Measurements from ENCODE around the gene DCP1B.

Gene DCP1B

DNA sequence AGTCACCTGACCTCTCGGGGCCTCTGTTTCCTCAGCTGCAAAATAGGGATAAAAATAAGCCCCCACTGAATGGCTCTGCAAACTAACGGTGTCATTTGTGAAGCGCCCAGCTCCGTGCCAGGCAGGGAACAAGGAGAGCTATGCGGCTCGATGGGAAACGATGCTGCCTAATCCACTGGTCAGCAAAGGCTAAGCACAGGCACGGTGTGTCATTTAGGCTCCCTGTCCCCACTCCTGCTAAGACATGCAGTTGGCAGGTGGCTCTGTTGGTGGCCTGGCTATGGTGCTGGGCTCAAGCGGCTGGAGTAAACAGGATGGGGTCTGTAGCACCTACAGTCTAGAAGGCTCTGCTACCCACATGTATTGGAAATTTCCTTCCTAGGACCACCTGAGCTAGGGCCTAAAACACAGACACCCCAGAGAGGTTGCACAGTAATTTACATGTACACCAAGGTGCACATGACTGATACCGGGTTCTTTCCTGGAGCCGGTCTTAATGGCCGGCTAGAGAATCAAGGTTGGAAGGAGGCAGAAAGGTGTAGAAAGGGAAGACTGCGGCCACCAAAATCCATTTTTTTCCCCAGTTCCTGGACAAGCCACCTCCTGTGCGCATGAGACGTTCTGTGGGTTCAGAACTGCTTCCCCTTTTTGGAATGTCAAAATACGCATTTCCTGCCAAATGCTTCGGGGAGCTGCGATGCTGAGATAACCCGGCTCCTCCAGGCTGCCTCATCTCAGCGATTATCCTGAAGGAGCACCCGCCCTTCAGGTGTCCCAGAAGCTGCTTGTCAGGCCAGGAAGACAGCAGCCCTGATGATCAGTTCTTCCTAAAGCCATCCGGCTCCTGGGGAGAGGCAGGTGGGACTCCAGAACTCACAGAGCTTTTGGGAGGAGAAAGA is 86.8 kb downstream of the DCP1B start:
- no peak for DNase-seq

DNA sequence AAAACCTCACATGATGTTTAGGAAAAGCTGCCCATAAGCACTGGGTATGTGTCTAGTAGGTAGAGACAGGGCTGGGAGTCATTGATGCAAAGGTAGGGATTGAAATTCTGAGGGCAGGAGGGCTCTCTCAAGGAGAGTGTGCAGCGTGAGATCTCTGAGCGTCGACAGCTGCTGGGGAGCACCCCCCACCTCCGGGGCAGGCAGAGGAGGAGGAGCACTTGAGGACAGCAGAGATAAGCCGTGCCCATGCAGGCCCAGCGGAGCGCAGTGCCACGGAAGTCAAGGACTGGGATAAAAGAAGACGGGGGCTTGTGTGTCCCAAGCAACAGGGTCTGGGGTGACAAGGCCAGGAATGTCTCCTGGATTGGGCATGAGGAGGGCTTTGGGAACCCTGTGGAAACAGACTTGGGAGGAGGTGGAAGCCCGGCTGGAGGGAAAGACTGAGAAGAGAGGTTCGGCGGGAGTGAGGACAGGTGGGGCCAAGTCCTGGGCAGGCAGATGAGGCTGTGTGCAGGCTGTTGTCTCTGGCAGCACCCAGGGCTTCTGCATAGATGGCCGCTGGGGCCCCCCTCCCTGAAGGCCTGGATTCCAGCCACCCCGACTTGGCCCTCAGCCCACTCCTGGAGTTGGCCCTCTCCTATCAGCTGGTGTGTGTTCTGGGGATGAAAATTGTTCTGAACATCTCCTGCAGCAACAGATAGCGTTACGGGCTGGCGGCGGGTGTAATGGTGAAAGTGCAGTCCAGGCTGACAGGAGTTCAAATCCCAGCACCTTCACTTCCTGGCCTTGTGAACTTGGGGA is 87.7 kb downstream of the DCP1B start:
- DNase-seq = no peak

DNA sequence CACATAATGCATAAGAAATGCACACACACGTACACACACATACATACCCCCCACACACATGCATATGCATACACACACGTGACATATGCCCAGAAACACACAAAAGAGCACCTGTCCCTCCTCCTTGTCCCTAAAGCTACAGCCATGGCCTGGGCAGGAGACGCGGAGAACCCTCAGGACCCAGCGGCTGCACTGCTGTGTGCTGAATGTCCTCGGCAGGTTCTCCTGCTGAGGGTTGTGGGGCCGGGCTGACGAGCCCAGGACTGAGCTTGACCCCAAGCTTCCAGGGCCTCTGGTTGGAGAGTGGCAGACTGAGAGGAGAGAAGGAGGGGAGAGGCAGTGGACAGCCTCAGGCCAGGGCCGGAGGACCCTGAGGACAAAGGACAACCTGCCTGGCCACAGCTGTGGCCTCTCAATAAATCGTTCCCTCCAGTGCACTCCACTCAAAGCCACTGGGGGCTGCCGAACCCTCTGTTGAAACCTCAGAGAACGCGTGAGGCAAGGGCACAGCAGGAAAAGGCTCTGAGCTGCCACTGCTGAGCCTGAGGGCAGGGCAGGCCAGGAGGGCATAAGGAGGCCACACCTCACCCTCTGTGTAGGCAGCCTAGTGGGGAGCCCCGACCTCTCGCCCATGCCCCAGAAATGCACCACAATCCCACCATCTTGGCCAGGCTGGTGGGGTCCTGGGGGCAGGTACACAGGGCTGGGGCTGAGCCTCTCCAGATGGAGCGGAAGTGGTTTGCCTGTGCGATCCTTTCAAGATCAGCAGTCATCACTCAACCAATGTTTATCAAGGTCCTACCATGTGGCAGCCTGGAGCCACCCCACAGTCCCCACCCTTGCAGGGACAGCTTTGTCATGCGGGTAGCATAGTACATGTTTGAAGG is 88.9 kb downstream of the DCP1B start:
- no peak for DNase-seq

DNA sequence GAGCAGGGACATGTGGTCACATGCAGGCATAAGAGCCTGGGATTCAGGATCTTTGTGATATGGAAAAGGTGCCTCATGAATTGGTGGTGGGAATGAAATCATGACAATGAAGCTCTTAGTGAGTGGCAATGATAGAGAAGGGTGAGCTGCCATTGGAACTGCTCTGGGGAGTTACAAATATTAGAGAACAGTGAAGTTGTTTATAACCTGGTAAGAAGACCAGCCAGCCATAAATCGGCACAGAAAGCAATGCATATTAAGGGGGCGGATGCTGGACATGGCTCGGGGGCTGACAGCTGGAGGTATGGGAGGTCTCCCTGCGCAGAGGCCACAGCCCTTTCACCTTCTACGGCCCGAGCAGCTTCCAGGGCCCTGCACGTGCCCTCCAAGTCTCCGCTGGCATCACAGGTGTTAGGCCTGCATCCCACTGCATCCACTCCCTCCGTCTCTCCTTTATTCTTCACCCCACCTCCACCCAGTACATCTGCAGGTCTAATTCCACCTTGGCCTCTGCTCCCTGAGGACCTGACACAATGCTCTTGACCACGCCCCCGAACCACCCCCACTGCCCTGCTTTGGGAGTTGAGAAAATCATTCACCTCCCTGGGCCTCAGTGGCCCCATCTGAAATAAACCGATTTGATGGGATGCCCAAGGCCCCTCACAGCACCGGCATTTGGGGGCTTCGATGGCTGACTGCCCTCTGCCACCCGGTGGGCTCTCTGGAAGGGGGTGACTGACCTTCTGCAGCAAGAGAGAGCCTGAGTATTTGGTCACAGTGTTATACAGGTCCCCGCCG is 89.9 kb downstream of the DCP1B start:
- no peak for DNase-seq

DNA sequence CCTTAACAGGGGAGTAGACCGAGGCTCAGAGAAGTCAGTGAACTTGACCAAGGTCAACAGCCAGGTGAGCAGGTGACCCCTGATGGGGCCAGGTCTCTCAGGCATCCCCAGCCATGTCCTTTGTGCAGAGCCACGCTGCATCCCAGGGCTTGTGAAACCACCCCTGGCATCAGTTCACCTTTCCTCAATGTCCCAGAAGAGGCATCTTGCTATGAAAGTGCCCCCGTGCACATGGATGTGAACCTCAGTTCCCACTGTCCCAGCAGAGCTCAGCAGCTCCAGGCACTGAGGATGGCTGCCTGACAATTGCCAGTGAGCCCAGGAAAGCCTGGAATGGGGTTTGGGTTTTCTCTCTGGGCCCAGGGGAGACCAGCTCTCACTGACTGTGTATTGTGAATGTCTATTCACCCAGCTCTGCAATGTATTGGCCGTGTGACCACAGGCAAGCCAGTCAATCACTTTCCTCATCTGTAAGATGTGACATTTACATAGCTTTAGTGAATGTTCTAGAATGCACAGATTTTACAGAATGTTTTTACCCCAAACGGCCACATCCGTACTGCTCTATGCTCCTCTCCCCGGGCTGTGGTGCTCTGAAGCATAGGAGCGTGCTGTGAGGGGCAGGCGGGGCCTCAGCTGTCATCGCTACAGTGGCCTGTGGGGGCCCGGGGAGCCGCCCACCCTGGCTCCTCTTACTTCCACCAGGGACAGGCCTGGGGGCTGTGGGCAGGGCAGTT is 90.7 kb downstream of the DCP1B start:
- no peak for DNase-seq

DNA sequence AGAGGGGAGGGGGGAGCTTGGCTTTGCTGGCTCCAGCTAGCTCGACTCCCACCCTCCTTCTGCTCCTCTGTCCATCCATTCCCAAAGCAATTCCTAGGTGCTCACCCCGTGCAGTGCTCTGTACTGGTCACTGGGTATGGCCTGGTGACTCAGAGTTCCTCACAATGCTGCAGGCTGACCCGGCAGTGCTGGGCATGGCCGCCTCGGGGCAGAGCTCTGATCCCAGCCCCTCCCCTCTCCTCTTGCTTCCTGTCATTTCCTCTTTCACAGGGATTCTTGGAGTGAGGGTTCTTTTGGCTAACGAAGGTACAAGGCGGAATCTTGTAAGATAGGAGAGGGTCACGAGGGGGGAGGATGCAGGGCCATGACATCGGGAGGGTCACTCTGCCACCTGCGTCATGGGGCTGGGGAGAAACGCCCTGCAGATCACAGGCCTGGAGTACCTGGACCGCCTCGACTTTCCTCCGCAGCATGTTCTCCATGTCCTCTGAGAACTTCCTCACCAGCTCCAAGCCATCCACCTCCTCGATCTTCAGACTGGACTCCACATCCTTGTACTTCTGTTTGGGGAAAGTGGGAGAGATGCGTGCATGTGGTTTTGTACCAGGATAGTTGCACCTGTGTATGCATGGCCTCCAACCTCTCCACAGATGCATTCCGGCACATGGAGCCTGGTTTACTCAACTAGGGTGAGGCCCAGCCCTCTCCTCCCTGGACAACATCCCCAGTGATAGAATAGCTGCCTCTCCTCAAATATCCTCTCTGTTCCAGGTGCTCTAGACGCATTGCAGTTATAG is 91.5 kb downstream of the DCP1B start:
- no peak for DNase-seq

DNA sequence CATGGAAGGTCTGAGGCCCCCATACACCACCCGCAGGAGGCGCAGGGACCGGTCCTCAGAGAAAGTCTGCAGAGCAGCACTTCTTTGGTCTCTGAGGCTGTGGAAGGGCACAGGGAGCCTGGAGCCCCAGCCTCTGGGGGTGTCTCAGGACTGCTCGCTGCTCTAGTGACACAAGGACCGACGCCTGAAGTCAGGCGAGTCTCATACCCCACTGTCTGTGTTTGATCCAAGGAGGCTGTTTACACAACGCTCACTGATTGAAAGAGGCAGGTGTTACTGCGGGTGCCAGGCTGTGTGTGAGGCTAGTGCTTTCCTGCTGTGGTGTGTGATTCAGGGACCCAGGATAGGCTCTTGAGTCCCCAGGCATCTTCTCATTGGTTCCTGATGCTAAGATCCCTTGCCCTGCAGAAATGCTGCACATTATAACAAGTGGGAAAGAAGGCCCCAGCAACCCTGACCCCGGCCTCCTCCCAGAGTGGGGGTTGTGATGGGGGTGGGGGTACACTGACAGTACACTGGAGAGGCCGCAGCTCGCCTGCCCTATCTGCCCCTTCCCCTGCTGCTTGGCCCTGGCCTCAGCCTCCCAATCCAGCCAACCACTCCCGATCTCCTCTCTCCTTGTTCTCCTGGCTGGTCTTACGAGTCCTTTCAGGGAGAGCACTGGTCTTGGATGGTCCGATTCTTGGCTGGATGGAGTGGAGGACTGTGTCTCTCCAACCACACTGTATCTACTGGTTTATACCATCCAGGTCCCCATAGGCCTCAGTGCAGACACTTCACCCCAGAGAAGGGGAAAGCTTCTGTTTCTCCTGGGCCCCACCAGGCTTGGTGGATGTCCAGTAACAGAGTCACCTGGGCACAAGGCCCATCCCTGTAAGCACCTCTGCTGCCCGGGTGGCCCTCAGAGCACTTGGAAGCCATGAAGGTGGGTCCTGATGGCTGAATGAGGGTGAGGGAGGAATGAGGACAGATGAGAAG is 92.4 kb downstream of the DCP1B start:
- DNase-seq = peak; percentile 32

DNA sequence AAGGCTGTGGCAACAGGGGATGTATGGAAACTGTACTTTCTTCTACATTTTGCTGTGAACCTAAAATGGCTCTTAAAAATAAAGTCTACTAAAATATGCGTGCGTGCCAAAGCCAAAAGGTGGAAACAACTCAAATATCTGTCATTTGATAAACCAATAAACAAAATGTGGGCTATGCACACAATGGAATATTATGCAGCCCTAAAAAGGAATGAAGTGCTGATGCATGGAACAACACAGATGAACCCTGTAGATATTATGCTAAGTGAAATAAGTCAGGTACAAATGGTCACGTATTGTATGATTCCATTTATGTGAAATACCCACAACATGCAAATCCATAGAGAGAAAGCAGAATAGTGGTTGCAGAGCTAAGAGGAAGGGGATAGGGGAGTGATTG is 93.8 kb downstream of the DCP1B start:
- no peak for DNase-seq

DNA sequence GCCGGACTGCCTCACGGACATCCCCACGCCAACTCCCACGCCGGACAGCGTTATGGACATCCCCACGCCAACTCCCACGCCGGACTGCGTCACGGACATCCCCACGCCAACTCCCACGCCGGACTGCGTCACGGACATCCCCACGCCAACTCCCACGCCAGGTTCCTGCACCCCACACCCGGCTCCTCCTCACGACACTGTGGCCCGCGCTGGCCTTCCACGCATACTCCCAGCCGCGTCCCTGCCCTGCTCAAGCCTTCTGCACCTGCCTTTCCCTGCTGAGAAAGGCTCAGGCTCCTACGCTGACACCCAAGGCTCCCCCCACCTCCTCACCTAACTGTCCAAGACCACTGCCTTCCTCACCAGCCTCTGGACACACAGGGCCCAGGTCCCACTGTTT is 95.5 kb downstream of the DCP1B start:
- no peak for DNase-seq

DNA sequence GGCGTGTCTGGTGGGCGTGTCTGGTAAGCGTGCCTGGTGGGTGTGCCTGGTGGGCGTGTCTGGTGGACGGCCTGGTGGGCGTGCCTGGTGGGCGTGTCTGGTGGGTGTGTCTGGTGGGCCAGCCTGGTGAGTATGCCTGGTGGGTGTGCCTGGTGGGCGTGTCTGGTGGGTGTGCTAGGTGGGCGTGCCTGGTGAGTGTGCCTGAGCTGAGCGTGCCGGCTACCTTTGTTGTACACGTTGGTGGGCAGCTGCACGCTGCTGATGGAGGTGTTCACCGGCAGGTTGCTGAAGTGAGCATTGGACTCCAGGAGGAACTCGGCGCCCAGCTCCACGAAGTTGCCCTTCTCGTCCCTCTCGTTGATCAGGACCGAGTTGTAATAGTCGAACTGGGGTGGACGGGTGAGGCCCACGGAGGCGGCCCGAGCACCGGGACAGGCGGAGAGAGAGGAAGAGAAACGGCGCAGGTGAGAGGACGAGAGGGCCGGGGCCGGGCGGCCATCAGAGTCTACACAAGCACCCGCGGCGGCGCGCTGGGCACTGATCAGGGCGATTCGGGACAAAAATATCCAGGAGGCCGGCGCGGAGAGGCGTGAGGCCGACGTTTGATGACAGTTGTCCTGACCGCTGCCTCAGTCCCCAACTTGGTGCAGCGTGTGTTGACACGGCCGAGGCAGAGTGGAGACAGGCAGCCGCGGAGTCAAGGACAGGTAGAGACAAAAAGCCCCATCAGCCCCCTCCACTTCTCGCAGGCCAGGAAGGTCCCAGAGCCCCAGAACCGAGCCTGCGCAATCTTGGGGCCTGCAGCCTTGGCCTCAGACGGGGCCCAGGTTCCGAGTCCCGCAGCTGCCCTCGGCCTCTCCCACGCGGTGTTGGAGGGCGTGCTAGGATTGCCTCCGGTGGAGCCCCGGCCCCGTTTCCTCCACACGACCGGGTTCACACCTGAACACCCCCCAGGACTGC is 96.3 kb downstream of the DCP1B start:
- DNase-seq = peak; percentile 26

DNA sequence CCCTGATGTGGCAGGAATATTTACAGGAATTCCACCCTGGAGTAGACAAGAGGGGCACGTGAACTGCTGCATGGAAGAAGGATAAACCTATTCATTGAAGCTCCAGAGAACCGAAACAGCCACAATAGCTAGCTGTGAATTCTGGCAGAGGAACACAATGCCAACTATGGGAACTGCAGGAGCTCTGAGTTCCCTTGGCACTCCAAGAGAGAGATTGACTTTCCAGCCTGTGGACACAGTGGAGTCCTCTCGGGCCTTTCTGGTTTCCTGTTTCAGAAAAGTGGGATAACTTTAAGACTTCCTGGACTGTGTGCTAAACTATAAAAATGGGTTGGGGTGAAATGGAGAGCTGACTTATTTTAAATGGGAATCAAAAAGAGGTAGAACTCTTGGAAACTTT is 97.7 kb downstream of the DCP1B start:
- DNase-seq = no peak

DNA sequence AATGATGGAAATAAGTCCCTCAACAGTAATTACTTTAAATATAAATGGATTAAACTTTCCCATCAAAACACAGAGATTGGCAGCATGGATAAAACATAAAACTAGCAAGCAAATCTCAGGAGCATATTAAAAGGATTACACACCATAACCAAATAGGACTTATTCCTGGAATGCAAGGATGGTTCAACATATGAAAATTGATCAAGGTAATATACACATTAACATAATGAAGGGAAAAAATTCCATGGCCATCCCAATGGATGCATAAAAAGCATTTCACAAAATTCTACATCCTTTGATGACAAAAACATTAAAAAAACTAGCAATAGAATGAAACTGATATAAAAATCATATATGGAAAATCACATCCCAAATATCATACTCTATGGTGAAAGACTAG is 99.4 kb downstream of the DCP1B start:
- no peak for DNase-seq

DNA sequence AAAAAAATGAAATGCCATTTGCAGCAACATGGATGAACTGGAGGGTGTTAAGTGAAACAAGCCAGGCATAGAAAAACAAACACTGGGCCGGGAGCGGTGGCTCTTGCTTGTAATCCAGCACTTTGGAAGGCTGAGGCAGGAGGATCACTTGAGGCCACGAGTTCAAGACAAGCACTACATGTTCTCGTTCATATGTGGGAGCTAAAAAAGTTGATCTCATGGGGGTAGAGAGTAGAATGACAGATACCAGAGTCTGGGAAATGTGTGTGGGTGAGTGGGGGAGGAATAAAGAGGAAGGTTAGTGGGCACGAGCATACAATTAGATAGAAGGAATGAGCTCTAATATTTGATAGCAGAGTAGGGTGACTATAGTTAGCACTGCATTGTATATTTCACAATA is 107.3 kb downstream of the DCP1B start:
- DNase-seq = no peak

Data from NCI-H146 (cell line).